CD4-positive, alpha-beta T cell treated with Interferon gamma for 1 hour (primary cell): ENCODE measurements around the gene AKNA.

Experiments used
- DNase-seq: peaks from one replicate; pipeline ENCODE4 v3.0.0-alpha.2; 2020

Gene AKNA

GRCh38 chr9:114316605-114317230, 71.1 kb downstream of the AKNA start:
- no peak for DNase-seq

- no peak for DNase-seq
Observed at GRCh38 chr9:114315723-114316363, 71.9 kb downstream of the AKNA start.

GRCh38 chr9:114314881-114315722, 72.7 kb downstream of the AKNA start:
- no peak for DNase-seq

GRCh38 chr9:114314256-114314867, 73.4 kb downstream of the AKNA start:
- no peak for DNase-seq

GRCh38 chr9:114313186-114313585, 74.6 kb downstream of the AKNA start:
- no peak for DNase-seq

- no peak for DNase-seq
Observed at GRCh38 chr9:114312513-114312875, 75.3 kb downstream of the AKNA start.

- no peak for DNase-seq
Observed at GRCh38 chr9:114311571-114312512, 75.9 kb downstream of the AKNA start.

- no peak for DNase-seq
Observed at GRCh38 chr9:114310471-114311450, 77.0 kb downstream of the AKNA start.

GRCh38 chr9:114309096-114309495, 78.7 kb downstream of the AKNA start:
- no peak for DNase-seq

- DNase-seq = no peak
Observed at GRCh38 chr9:114308361-114308950, 79.3 kb downstream of the AKNA start.

GRCh38 chr9:114307899-114308267, 79.9 kb downstream of the AKNA start:
- no peak for DNase-seq

GRCh38 chr9:114304416-114305188, 83.2 kb downstream of the AKNA start:
- no peak for DNase-seq

GRCh38 chr9:114303977-114304376, 83.8 kb downstream of the AKNA start:
- no peak for DNase-seq

GRCh38 chr9:114303571-114303970, 84.2 kb downstream of the AKNA start:
- DNase-seq = no peak

- DNase-seq = no peak
Observed at GRCh38 chr9:114302727-114303126, 85.1 kb downstream of the AKNA start.

- no peak for DNase-seq
Observed at GRCh38 chr9:114301798-114302565, 85.8 kb downstream of the AKNA start.

- no peak for DNase-seq
Observed at GRCh38 chr9:114300846-114301797, 86.7 kb downstream of the AKNA start.
